Measurements from ENCODE around the gene APOL2.
"Not testable (repeated sequence)": the region's sequence is repeated elsewhere in the genome, so short reads cannot be mapped to it uniquely, and the experiment has no call there.

The APOL2 gene

DNA sequence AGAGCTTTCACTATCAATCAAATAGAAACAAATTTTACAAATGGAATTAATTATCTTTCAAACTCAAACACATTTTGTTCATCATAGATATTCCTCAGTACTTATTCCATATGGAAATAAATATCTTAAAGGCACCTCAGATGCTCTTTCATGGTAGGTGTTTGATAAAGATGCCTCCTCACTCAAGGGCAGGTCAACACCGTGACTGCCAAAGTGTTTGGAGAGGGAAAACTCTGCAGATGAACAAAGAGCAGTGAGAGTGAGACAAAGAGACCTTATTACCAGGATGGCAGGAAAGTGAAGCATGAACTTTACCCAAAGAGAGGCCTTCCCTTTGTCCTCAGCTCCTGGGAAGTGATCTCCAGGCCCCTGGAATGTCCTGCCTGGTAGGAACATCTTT is 11.0 kb downstream of the APOL2 start:
- not testable (repeated sequence) for H3K14ac ChIP-seq (ENCODE audit: low read length in 2 of 2); H3K18ac ChIP-seq (ENCODE audit: low read depth in 1 of 2, low read length in 2 of 2); H3K4me3 ChIP-seq (ENCODE audit: insufficient read depth in 1 of 2, low read depth in 1 of 2, low read length in 2 of 2); H2BK15ac ChIP-seq (ENCODE audit: low read depth, poor library complexity, severe bottlenecking); H3K4me1 ChIP-seq (ENCODE audit: control insufficient read depth, insufficient read depth, low read depth, low read length); H2AFZ ChIP-seq (ENCODE audit: low read depth, low read length); H2BK120ac ChIP-seq (ENCODE audit: low read depth, low read length); H2AK5ac ChIP-seq (ENCODE audit: low read length, severe bottlenecking); H4K91ac ChIP-seq (ENCODE audit: low read length); H2BK12ac ChIP-seq (ENCODE audit: low read length in 2 of 2); H3K4ac ChIP-seq (ENCODE audit: low read depth in 1 of 2, low read length in 2 of 2); H3K27me3 ChIP-seq (ENCODE audit: control insufficient read depth in 1 of 2, insufficient read depth in 1 of 2, low read length in 2 of 2); H2BK5ac ChIP-seq (ENCODE audit: low read depth, low read length, poor library complexity, severe bottlenecking); H3K23ac ChIP-seq (ENCODE audit: low read length in 2 of 2); H4K8ac ChIP-seq (ENCODE audit: low read length); H3K9ac ChIP-seq (ENCODE audit: low read length); H3K27ac ChIP-seq (ENCODE audit: low read length, poor library complexity, severe bottlenecking); H3K9me3 ChIP-seq (ENCODE audit: control insufficient read depth, low read length); H3K4me2 ChIP-seq (ENCODE audit: low read length, poor library complexity, severe bottlenecking); DNase-seq
- H3K79me1 ChIP-seq (replicated peaks; ENCODE audit: low read length, poor library complexity, severe bottlenecking) = peaks cover 16% of the 10 kb centered on the region
- no CpG with 5 or more reads among the region's 1 CpG for WGBS
- H3K36me3 ChIP-seq (ENCODE audit: control insufficient read depth in 1 of 2, insufficient read depth in 2 of 2, low read depth in 1 of 2, low read length in 2 of 2) = peaks cover 59 to 72% of the 10 kb centered on the region in 2 experiments

- Histone ChIP-seq H3K4me1 (ENCODE audit: control insufficient read depth, insufficient read depth, low read depth, low read length) (peaks cover 4% of the 10 kb centered on the region), H3K27me3 (ENCODE audit: control insufficient read depth in 1 of 2, insufficient read depth in 1 of 2, low read length in 2 of 2) (peaks cover 0 to 3% of the 10 kb centered on the region in 2 experiments), H2AFZ (ENCODE audit: low read depth, low read length) (no peak overlapping the region), H3K36me3 (ENCODE audit: control insufficient read depth in 1 of 2, insufficient read depth in 2 of 2, low read depth in 1 of 2, low read length in 2 of 2) (peaks cover 53 to 66% of the 10 kb centered on the region in 2 experiments), H3K27ac (ENCODE audit: low read length, poor library complexity, severe bottlenecking) (no peak overlapping the region), H3K4me2 (ENCODE audit: low read length, poor library complexity, severe bottlenecking) (no peak overlapping the region), H4K8ac (ENCODE audit: low read length) (no peak overlapping the region), H3K14ac (ENCODE audit: low read length in 2 of 2) (no peak overlapping the region), H3K23ac (ENCODE audit: low read length in 2 of 2) (no peak overlapping the region), H2AK5ac (ENCODE audit: low read length, severe bottlenecking) (no peak overlapping the region), H3K4ac (ENCODE audit: low read depth in 1 of 2, low read length in 2 of 2) (no peak overlapping the region), H2BK15ac (ENCODE audit: low read depth, poor library complexity, severe bottlenecking) (no peak overlapping the region), H2BK5ac (ENCODE audit: low read depth, low read length, poor library complexity, severe bottlenecking) (no peak overlapping the region), H2BK12ac (ENCODE audit: low read length in 2 of 2) (no peak overlapping the region), H2BK120ac (ENCODE audit: low read depth, low read length) (no peak overlapping the region), H3K9ac (ENCODE audit: low read length) (no peak overlapping the region), H3K4me3 (ENCODE audit: insufficient read depth in 1 of 2, low read depth in 1 of 2, low read length in 2 of 2) (no peak overlapping the region), H4K91ac (ENCODE audit: low read length) (no peak overlapping the region), H3K18ac (ENCODE audit: low read depth in 1 of 2, low read length in 2 of 2) (no peak overlapping the region), H3K79me1 (replicated peaks; ENCODE audit: low read length, poor library complexity, severe bottlenecking) (peaks cover 12% of the 10 kb centered on the region), H3K9me3 (ENCODE audit: control insufficient read depth, low read length) (no peaks in the 10 kb centered on the region)
- DNase-seq = no peak
- 99% methylated on average over 8 of the region's 8 CpGs for WGBS
Observed at GRCh38 chr22:36227806-36228205, 11.5 kb downstream of the APOL2 start.

DNA sequence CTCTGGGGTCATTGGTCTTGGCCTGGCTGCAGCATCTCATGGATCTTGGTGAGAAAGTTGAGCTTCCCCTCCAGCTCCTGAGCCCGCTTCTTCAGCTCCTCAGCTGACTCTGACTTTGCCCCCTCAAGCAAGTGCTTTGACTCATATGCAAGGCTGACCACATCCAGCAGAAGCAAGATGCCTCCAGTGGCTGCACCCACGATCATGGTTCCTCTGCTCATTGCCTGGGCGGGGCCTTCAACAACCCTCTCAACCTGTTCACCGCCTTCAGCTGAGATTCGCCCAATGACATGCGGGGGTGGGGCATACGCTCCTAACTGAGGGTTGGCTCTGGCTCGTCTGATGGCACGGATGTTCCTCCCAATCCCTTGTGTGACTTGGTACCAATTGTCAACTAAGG is 11.9 kb downstream of the APOL2 start:
- Histone ChIP-seq H3K4me2 (ENCODE audit: low read length, poor library complexity, severe bottlenecking) (no peak overlapping the region), H2BK5ac (ENCODE audit: low read depth, low read length, poor library complexity, severe bottlenecking) (no peak overlapping the region), H3K4ac (ENCODE audit: low read depth in 1 of 2, low read length in 2 of 2) (no peak overlapping the region), H3K18ac (ENCODE audit: low read depth in 1 of 2, low read length in 2 of 2) (no peak overlapping the region), H3K23ac (ENCODE audit: low read length in 2 of 2) (no peak overlapping the region), H4K91ac (ENCODE audit: low read length) (no peak overlapping the region), H2AK5ac (ENCODE audit: low read length, severe bottlenecking) (no peak overlapping the region), H3K79me1 (replicated peaks; ENCODE audit: low read length, poor library complexity, severe bottlenecking) (peaks cover 9% of the 10 kb centered on the region), H3K14ac (ENCODE audit: low read length in 2 of 2) (no peak overlapping the region), H2AFZ (ENCODE audit: low read depth, low read length) (no peak overlapping the region), H3K9me3 (ENCODE audit: control insufficient read depth, low read length) (no peaks in the 10 kb centered on the region), H3K27me3 (ENCODE audit: control insufficient read depth in 1 of 2, insufficient read depth in 1 of 2, low read length in 2 of 2) (peaks cover 0 to 3% of the 10 kb centered on the region in 2 experiments), H3K9ac (ENCODE audit: low read length) (no peak overlapping the region), H4K8ac (ENCODE audit: low read length) (no peak overlapping the region), H2BK12ac (ENCODE audit: low read length in 2 of 2) (no peak overlapping the region), H2BK120ac (ENCODE audit: low read depth, low read length) (no peak overlapping the region), H3K36me3 (ENCODE audit: control insufficient read depth in 1 of 2, insufficient read depth in 2 of 2, low read depth in 1 of 2, low read length in 2 of 2) (peaks cover 49 to 62% of the 10 kb centered on the region in 2 experiments), H2BK15ac (ENCODE audit: low read depth, poor library complexity, severe bottlenecking) (no peak overlapping the region), H3K4me3 (ENCODE audit: insufficient read depth in 1 of 2, low read depth in 1 of 2, low read length in 2 of 2) (no peak overlapping the region), H3K4me1 (ENCODE audit: control insufficient read depth, insufficient read depth, low read depth, low read length) (peaks cover 3% of the 10 kb centered on the region), H3K27ac (ENCODE audit: low read length, poor library complexity, severe bottlenecking) (no peak overlapping the region)
- 97% methylated on average over 9 of the region's 9 CpGs for WGBS
- no peak for DNase-seq

- Histone ChIP-seq H3K4ac (ENCODE audit: low read depth in 1 of 2, low read length in 2 of 2) (no peak overlapping the region), H4K8ac (ENCODE audit: low read length) (no peak overlapping the region), H3K4me3 (ENCODE audit: insufficient read depth in 1 of 2, low read depth in 1 of 2, low read length in 2 of 2) (no peak overlapping the region), H2BK120ac (ENCODE audit: low read depth, low read length) (no peak overlapping the region), H3K18ac (ENCODE audit: low read depth in 1 of 2, low read length in 2 of 2) (no peak overlapping the region), H3K4me1 (ENCODE audit: control insufficient read depth, insufficient read depth, low read depth, low read length) (peaks cover 3% of the 10 kb centered on the region), H2BK12ac (ENCODE audit: low read length in 2 of 2) (no peak overlapping the region), H2BK15ac (ENCODE audit: low read depth, poor library complexity, severe bottlenecking) (no peak overlapping the region), H4K91ac (ENCODE audit: low read length) (no peak overlapping the region), H3K27me3 (ENCODE audit: control insufficient read depth in 1 of 2, insufficient read depth in 1 of 2, low read length in 2 of 2) (peaks cover 0 to 3% of the 10 kb centered on the region in 2 experiments), H3K4me2 (ENCODE audit: low read length, poor library complexity, severe bottlenecking) (no peak overlapping the region), H2AK5ac (ENCODE audit: low read length, severe bottlenecking) (no peak overlapping the region), H3K14ac (ENCODE audit: low read length in 2 of 2) (no peak overlapping the region), H2AFZ (ENCODE audit: low read depth, low read length) (no peak overlapping the region), H3K27ac (ENCODE audit: low read length, poor library complexity, severe bottlenecking) (no peak overlapping the region), H3K23ac (ENCODE audit: low read length in 2 of 2) (no peak overlapping the region), H3K9me3 (ENCODE audit: control insufficient read depth, low read length) (no peaks in the 10 kb centered on the region), H3K79me1 (replicated peaks; ENCODE audit: low read length, poor library complexity, severe bottlenecking) (peaks cover 3% of the 10 kb centered on the region), H3K36me3 (ENCODE audit: control insufficient read depth in 1 of 2, insufficient read depth in 2 of 2, low read depth in 1 of 2, low read length in 2 of 2) (peaks cover 44 to 50% of the 10 kb centered on the region in 2 experiments), H2BK5ac (ENCODE audit: low read depth, low read length, poor library complexity, severe bottlenecking) (no peak overlapping the region), H3K9ac (ENCODE audit: low read length) (no peak overlapping the region)
- WGBS = 96% methylated on average over 5 of the region's 5 CpGs
- no peak for DNase-seq
Observed at GRCh38 chr22:36226189-36226588, 13.1 kb downstream of the APOL2 start.

All from mesenchymal stem cell (in vitro differentiated cells and primary cell).